Effector CD8-positive, alpha-beta T cell (primary cell): ENCODE results near the gene STAC3.
"Not testable (repeated sequence)": the region's sequence is repeated elsewhere in the genome, so short reads cannot be mapped to it uniquely, and the experiment has no call there.

Source experiments
- DNase-seq: peaks from one replicate; lab custom pipeline; 2025; lab: John Stamatoyannopoulos, UW
- total RNA-seq, 4 experiments: gene quantifications; one replicate each; lab custom pipeline; 2026; lab: John Stamatoyannopoulos, UW

STAC3 gene
- total RNA-seq, result 1.9 to 3.4 (median 2.9) reads per million in 4 experiments

- no peak for DNase-seq
Observed at GRCh38 chr12:57250956-57251355, at the start of gene STAC3. Gene STAC3 (minus strand): TSS chr12:57251187. CDS start chr12:57249636, 1,551 bp downstream.

- DNase-seq, result no peak
Observed at GRCh38 chr12:57299514-57300016, 48.6 kb upstream of the STAC3 start.

GRCh38 chr12:57296291-57296690, 45.3 kb upstream of the STAC3 start:
- DNase-seq, result no peak

- not testable (repeated sequence) for DNase-seq
Observed at GRCh38 chr12:57282073-57282472, 31.1 kb upstream of the STAC3 start.

GRCh38 chr12:57280211-57281062, 29.4 kb upstream of the STAC3 start:
- peak; percentile 23 for DNase-seq

GRCh38 chr12:57278465-57279381, 27.7 kb upstream of the STAC3 start:
- no peak for DNase-seq

- DNase-seq, result no peak
Observed at GRCh38 chr12:57276935-57277563, 26.1 kb upstream of the STAC3 start.

GRCh38 chr12:57276233-57276632, 25.2 kb upstream of the STAC3 start:
- DNase-seq, result not testable (repeated sequence)

- DNase-seq, result no peak
Observed at GRCh38 chr12:57273516-57273915, 22.5 kb upstream of the STAC3 start.

- DNase-seq, result no peak
Observed at GRCh38 chr12:57272337-57273151, 21.6 kb upstream of the STAC3 start.

GRCh38 chr12:57270966-57271470, 20.0 kb upstream of the STAC3 start:
- no peak for DNase-seq

GRCh38 chr12:57268264-57268663, 17.3 kb upstream of the STAC3 start:
- DNase-seq, result no peak

GRCh38 chr12:57266681-57267080, 15.7 kb upstream of the STAC3 start:
- DNase-seq, result no peak

GRCh38 chr12:57263096-57263495, 12.1 kb upstream of the STAC3 start:
- DNase-seq, result no peak

- no peak for DNase-seq
Observed at GRCh38 chr12:57262126-57262822, 11.3 kb upstream of the STAC3 start.

- no peak for DNase-seq
Observed at GRCh38 chr12:57261428-57261865, 10.5 kb upstream of the STAC3 start.

- DNase-seq, result no peak
Observed at GRCh38 chr12:57260366-57260765, 9.4 kb upstream of the STAC3 start.

- no peak for DNase-seq
Observed at GRCh38 chr12:57258977-57259970, 8.3 kb upstream of the STAC3 start.

- no peak for DNase-seq
Observed at GRCh38 chr12:57255916-57256315, 4.9 kb upstream of the STAC3 start.
